Activated CD4-positive, alpha-beta T cell treated with anti-CD3 and anti-CD28 coated beads, Interleukin-2, Interleukin-4, amounts not matched to agents 100 ng/mL and 50 ng/mL, durations not matched to agents 16 hours and 8 hours (primary cell): ENCODE measurements around the gene OR2M4.
"Not testable (repeated sequence)": the region's sequence is repeated elsewhere in the genome, so short reads cannot be mapped to it uniquely, and the experiment has no call there.

Experiments used
- DNase-seq: peaks from one replicate; pipeline ENCODE4 v3.0.0-alpha.2; 2020; ENCODE audit warnings: low spot score

Gene OR2M4

GRCh38 chr1:248231117-248231516 lies at the start of gene OR2M4:
OR2M4 (plus strand) TSS chr1:248231417; CDS start chr1:248238929, 7,512 bp downstream.
- DNase-seq: no peak

DNA sequence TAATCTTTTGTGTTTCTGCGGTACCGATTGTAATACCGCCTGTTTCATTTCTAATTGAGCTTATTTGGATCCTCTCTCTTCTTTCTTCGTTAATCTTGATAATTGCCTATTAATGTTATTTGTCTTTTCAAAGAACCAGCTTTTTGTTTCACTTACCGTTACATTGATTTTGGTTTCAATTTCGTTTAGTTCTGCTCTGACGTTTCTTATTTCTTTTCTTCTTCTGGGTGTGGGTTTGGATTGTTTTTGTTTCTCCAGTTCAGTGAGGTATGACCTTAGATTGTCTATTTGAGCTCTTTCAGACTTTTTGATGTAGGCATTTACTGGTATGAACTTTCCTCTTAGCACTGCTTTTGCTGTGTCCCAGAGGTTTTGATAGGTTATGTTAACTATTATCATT lies 47.2 kb upstream of the OR2M4 start:
- DNase-seq: no peak

DNA sequence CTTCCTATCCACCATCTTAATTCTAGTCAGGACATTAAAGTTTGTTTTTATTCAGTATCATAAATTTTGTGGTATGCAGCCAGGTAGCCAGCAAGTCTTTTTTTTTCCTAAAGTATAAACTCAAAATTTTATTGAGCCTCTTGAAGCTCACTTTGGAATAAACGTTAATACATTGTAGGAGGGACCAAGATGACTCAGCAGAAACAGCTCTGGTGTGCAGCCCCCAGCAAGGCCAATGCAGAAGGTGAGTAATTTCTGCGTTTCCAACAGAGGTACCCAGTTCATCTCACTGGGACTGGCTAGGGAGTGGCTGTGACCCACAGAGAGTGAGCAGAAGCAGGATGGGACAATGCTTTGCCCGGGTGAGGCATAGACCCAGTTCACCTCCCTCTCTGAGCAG lies 43.9 kb upstream of the OR2M4 start:
- no peak for DNase-seq

GRCh38 chr1:248189026-248189425 lies 42.2 kb upstream of the OR2M4 start:
- DNase-seq: no peak

DNA sequence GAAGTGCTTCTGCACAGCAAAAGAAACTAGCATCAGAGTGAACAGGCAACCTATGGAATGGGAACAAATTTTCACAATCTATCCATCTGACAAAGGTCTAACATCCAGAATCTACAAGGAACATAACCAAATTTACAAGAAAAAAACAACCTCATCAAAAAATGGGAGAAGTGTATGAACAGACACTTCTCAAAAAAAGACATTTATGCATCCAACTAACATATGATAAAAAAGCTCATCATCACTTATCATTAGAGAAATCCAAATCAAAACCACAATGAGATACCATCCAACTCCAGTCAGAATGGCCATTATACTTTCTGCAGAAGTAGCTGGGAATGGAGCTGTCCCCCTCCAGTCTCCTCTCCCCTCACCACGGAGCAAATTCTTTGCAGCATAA lies 37.1 kb upstream of the OR2M4 start:
- no peak for DNase-seq

GRCh38 chr1:248196965-248197364 lies 34.3 kb upstream of the OR2M4 start, which contains the start of gene OR2M3:
OR2M3 (plus strand) TSS chr1:248197265; CDS start chr1:248203068, 5,803 bp downstream.
- no peak for DNase-seq

DNA sequence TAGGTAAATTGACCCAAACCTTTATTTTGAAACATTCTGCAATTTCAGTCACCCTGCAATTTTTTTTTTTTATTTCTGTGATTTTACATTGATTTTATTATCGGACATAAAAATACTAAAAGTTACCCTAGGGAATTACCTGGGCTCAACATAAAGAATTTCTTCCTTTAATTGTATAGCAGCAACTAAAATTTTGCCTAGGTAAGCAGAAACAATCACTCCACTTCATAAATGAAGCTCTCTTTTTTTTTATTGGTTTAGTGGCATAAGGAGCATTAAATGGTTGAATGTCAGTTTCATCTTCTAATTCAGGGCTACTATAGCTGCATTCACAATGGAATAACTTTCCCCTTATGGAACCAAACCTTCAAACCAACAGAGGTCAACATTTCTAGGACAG lies 15.3 kb upstream of the OR2M4 start:
- DNase-seq: no peak

- no peak for DNase-seq
Observed at GRCh38 chr1:248225537-248225936, 5.7 kb upstream of the OR2M4 start.

- DNase-seq: no peak
Observed at GRCh38 chr1:248229360-248229908, 1.8 kb upstream of the OR2M4 start.

- DNase-seq: no peak
Observed at GRCh38 chr1:248239478-248239877, 8.3 kb downstream of the OR2M4 start.

DNA sequence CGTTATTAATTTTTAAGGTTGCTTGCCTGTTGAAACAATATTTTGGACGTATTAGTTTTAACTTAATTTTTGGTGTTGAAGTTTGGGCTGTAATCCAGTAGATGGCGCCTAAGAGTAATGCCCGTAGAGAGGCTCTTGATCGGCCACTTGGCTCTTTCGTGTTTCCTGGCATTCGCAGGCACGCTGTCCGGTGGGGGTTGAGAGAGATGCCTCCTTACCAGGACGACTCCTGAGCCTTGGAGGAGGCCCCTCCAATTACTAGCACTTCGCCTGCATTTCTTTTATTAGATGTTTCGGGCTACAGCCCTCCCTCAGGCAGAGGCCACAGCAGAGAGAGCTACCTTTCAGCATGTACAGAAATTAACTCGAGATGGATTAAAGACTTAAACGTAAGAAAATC lies 12.0 kb downstream of the OR2M4 start:
- peak; percentile 46 for DNase-seq

- DNase-seq: not testable (repeated sequence)
Observed at GRCh38 chr1:248259309-248259708, 28.1 kb downstream of the OR2M4 start.

DNA sequence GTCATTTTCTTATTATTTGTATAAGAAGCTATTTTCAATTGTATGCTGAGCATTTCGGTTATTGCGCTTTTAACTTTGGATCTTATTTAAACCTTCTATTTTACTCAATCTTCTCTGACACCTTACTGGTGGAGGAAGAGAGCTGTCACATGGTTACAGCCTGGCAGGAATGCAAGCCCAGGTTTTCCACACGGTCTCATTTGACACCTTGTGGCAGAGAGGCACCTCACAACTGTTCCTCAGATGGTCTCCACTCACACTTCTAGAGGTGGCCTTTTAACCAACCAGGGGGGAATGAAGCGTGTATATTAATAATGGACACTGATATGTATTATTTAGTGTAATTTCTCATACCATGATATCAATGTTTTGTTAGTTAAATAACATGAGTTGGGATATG lies 37.0 kb downstream of the OR2M4 start:
- DNase-seq: no peak

DNA sequence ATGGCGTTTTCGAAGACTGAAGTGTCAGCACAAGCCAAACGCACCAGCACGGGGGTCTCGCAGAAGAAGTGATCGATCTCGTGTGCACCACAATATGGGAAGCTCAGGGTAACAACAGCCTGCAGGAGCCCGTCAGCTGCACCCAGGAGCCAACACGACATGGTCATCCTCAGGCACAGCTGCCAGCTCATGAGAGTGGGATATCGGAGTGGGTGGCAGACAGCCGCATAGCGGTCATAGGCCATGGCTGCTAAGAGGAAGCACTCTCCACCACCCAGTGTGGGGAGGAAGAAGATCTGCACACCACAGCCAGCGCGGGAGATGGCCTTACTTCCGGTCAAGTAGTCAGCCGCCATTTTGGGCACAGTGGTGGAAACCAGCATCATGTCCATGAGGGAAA lies 42.0 kb downstream of the OR2M4 start:
- not testable (repeated sequence) for DNase-seq

DNA sequence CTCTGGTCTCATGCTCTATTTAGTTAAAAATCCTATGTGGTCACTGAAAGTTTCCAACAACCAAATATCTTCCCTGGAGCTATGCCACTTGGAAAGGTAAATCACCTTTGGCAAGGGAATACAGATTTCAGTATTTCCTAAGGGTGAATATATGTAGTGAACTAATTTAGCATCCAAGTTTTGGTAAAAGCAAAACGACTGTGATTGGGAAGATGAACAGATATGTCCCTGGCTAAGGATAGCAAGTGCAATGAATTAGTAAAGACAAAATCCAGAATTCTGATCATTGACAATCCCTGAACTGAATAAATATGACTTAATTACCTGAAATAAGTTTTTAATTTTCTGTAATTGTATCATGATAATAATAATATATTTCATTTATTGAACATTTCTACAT lies 46.7 kb downstream of the OR2M4 start, which contains the start of gene OR2T33:
OR2T33 (minus strand) TSS at position 101 of the 400 bp plus-strand sequence. CDS start 4,162 bp downstream, outside the sequence.
- no peak for DNase-seq

GRCh38 chr1:248288391-248288790 lies 57.2 kb downstream of the OR2M4 start:
- DNase-seq: no peak
